Measurements from ENCODE around the gene TLE2. TPM values are rescaled to one million over a fixed set of nuclear protein-coding genes. Genes with fewer than 3 reads are reported as not detected.

Gene TLE2
- total RNA-seq, 2 experiments from 2014 or later, result 1.2 to 1.6 TPM

GRCh38 chr19:3006075-3006767, 22.9 kb downstream of the TLE2 start:
- H3K4me3 ChIP-seq (ENCODE audit: low read depth, low read length, poor library complexity, severe bottlenecking), result no peak overlapping the region
- intact Hi-C loops (cut with micrococcal nuclease; ENCODE audit: unreplicated experiment), result no loop called here
- H3K4me1 ChIP-seq (ENCODE audit: insufficient read depth, low read length, poor library complexity, severe bottlenecking), result peaks cover 6% of the 10 kb centered on the region
- DNase-seq (ENCODE audit: low spot score), result peak; percentile 48
- no peak overlapping the region for H2AFZ ChIP-seq (ENCODE audit: low read length)
- no peak overlapping the region for H3K27ac ChIP-seq (ENCODE audit: low read depth, low read length, poor library complexity, severe bottlenecking)
- BruUV-seq (replicated peaks), result no TSS peak
- POLR2A ChIA-PET, result no interaction called here
- H3K4me2 ChIP-seq (ENCODE audit: low read length), result no peak overlapping the region
- H3K9me3 ChIP-seq (ENCODE audit: low read length), result no peaks in the 10 kb centered on the region
- H3K79me2 ChIP-seq (ENCODE audit: insufficient read depth, low read depth, low read length), result no peaks in the 10 kb centered on the region
- H4K20me1 ChIP-seq (ENCODE audit: insufficient read depth, low read length), result no peaks in the 10 kb centered on the region
- CTCF ChIA-PET (ENCODE audit: unreplicated experiment), result no interaction called here
- TF ChIP-seq CTCF (conservative IDR thresholded peaks at IDR 0.05; ENCODE audit: low read length) (no peak), EZH2phosphoT487 (IDR thresholded peaks at IDR 0.05; ENCODE audit: borderline replicate concordance, low read depth, low read length) (no peak)
- H3K36me3 ChIP-seq (ENCODE audit: insufficient read depth, low read length), result no peaks in the 10 kb centered on the region
- no peaks in the 10 kb centered on the region for H3K9me2 ChIP-seq (ENCODE audit: insufficient read depth, low read length)

DNA sequence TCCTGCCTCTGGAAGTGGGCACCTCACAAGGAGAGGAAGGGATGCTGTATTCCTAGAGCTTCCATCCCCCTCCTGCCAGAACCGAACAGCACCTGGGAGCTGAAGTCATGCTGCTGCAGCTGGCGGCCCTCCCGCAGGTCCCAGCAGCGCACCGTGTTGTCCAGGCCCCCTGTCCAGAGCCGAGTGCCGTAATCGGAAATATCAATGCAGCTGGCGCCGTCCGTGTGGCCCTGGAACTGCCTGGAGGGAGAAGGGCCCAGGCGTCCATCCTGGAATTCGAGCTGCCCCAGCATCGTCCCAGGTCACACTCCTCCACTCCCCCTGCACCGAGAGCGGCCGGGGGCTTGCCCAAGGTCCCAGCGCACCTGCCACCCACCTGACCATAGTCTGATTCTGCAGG, 23.7 kb downstream of the TLE2 start:
- ChIA-PET CTCF (ENCODE audit: unreplicated experiment) (no interaction called here), POLR2A (interaction anchor here (0.9 to 1.5 kb wide), 3 partner anchors 26 to 30 kb away, joined by 3 to 5 read pairs (median 3); partner anchors contain the start of gene TLE6)
- H3K36me3 ChIP-seq (ENCODE audit: insufficient read depth, low read length), result no peaks in the 10 kb centered on the region
- BruUV-seq (replicated peaks), result no TSS peak
- H3K79me2 ChIP-seq (ENCODE audit: insufficient read depth, low read depth, low read length), result no peaks in the 10 kb centered on the region
- H4K20me1 ChIP-seq (ENCODE audit: insufficient read depth, low read length), result no peaks in the 10 kb centered on the region
- no peak overlapping the region for H2AFZ ChIP-seq (ENCODE audit: low read length)
- peaks cover 6% of the 10 kb centered on the region for H3K4me1 ChIP-seq (ENCODE audit: insufficient read depth, low read length, poor library complexity, severe bottlenecking)
- H3K9me3 ChIP-seq (ENCODE audit: low read length), result no peaks in the 10 kb centered on the region
- no peaks in the 10 kb centered on the region for H3K9me2 ChIP-seq (ENCODE audit: insufficient read depth, low read length)
- intact Hi-C loops (cut with micrococcal nuclease; ENCODE audit: unreplicated experiment), result no loop called here
- no peak overlapping the region for H3K27ac ChIP-seq (ENCODE audit: low read depth, low read length, poor library complexity, severe bottlenecking)
- DNase-seq (ENCODE audit: low spot score), result no peak
- TF ChIP-seq CTCF (conservative IDR thresholded peaks at IDR 0.05; ENCODE audit: low read length) (no peak), EZH2phosphoT487 (IDR thresholded peaks at IDR 0.05; ENCODE audit: borderline replicate concordance, low read depth, low read length) (no peak)
- H3K4me3 ChIP-seq (ENCODE audit: low read depth, low read length, poor library complexity, severe bottlenecking), result no peak overlapping the region
- no peak overlapping the region for H3K4me2 ChIP-seq (ENCODE audit: low read length)

GRCh38 chr19:3004522-3004921, 24.6 kb downstream of the TLE2 start:
- Histone ChIP-seq H3K4me2 (ENCODE audit: low read length) (no peak overlapping the region), H4K20me1 (ENCODE audit: insufficient read depth, low read length) (no peaks in the 10 kb centered on the region), H3K79me2 (ENCODE audit: insufficient read depth, low read depth, low read length) (no peaks in the 10 kb centered on the region), H3K4me1 (ENCODE audit: insufficient read depth, low read length, poor library complexity, severe bottlenecking) (peaks cover 6% of the 10 kb centered on the region), H3K36me3 (ENCODE audit: insufficient read depth, low read length) (no peaks in the 10 kb centered on the region), H3K27ac (ENCODE audit: low read depth, low read length, poor library complexity, severe bottlenecking) (no peak overlapping the region), H2AFZ (ENCODE audit: low read length) (no peak overlapping the region), H3K9me3 (ENCODE audit: low read length) (no peaks in the 10 kb centered on the region), H3K9me2 (ENCODE audit: insufficient read depth, low read length) (no peaks in the 10 kb centered on the region), H3K4me3 (ENCODE audit: low read depth, low read length, poor library complexity, severe bottlenecking) (no peak overlapping the region)
- no peak for DNase-seq (ENCODE audit: low spot score)
- no TSS peak for BruUV-seq (replicated peaks)
- ChIA-PET POLR2A (interaction anchor here (0.9 to 1.5 kb wide), 3 partner anchors 27 to 31 kb away, joined by 3 to 5 read pairs (median 3); partner anchors contain the start of gene TLE6), CTCF (ENCODE audit: unreplicated experiment) (no interaction called here)
- TF ChIP-seq EZH2phosphoT487 (IDR thresholded peaks at IDR 0.05; ENCODE audit: borderline replicate concordance, low read depth, low read length), result no peak
- TF ChIP-seq CTCF (conservative IDR thresholded peaks at IDR 0.05; ENCODE audit: low read length), result no peak
- intact Hi-C loops (cut with micrococcal nuclease; ENCODE audit: unreplicated experiment), result no loop called here
